HG02938 (cell line): ENCODE results near the gene ZNF853.
"Not testable (repeated sequence)": the region's sequence is repeated elsewhere in the genome, so short reads cannot be mapped to it uniquely, and the experiment has no call there.

ENCODE experiments used
- ATAC-seq: cut with Tn5 transposase; IDR thresholded peaks from one replicate; pipeline ENCODE4 v1.9.1; 2021; ENCODE audit warnings: mild to moderate bottlenecking, moderate library complexity; ENCODE audit not compliant: unreplicated experiment

The ZNF853 gene

DNA sequence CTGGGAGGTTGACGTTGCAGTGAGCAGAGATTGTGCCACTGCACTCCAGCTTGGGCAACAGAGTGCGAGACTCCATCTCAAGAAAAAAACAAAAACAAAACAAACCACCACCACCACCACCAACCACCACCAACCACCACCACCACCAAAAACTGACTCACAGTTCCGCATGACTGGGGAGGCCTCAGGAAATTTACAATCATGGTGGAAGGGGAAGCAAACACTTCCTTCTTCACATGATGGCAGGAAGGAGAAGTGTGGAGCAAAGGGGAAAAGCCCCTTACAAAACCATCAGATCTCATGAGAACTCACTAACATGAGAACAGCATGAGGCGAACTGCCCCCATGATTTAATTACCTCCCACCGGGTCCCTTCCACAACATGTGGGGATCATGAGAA lies 19.6 kb downstream of the ZNF853 start:
- ATAC-seq, result not testable (repeated sequence)

DNA sequence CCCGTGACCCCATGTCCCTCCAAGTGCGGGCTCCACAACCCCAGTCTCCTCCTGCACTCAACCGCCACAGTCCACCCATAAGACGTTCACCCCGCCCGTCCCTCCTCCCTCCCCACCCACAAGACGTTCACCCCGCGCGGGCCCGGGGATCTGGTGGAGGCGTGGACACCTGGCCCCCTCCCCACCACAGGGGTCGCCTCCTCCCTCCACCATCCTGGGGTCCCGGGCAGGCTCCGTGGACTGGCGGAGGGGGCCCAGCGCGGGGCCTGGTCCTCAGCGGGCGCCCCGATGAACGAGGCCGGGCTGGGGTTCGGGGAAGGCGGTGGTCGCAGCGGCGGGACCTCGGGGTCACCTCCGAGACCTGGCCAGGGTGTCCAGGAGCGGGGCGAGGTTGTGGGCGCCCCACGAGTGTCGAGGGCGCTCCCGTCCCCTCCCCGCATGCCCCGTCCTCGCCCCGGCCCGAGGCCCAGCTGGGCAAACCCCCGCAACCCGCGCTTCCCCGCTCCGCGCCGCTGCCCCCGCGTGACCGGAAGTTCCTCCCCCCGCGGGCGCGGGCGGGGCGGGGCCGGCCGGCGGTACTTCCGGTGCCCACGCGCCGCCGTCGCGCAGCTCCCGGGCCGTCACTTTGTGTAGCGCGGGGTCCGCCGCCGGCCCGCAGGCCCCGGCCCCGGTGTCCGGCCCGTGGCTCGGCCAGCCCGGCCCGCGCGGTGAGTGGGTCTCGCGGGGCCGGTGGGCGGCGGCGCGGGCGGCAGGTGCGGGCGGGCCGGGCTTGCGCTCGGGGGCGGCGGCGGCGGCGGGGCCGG lies 21.5 kb downstream of the ZNF853 start, which contains the start of gene ZNF316:
Gene ZNF316 (plus strand): TSS at position 578 of the 803 bp plus-strand sequence. CDS start 5,092 bp downstream, outside the sequence.
- peak; percentile 55 for ATAC-seq

DNA sequence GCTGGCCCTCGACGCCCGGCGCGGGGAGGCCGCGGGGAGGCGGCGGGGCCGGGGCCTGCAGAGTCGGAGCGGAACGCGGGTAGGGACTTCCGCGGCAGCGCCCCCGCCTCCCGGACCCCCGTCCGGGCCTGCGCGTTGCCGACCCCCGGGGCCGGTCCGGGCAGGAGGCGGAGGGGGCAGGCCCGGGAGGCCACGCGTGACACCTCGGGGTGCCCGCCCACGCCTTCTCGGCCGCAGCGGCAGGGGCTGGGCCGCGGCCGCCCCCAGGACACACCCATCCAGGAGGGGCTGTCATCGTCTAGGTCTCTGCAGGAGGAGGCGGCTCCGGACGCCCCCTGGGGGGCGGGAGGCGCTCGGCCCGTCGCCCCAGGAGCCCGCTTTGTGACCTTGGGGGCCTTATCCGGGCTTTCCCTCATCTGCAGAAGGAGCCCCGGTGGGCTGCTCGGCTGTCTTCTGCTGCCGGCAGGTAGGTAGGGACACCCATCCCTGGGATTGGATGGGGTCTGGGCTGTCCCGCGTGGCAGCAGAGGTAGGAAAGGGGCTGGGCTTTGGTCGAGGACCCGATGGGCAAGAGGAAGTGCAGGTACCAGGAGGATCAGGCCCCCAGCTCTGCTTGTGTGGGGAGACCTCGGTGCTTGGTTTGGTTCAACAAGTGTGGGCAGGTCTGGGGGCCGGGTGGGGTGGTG lies 22.3 kb downstream of the ZNF853 start:
- peak; percentile 76 for ATAC-seq

DNA sequence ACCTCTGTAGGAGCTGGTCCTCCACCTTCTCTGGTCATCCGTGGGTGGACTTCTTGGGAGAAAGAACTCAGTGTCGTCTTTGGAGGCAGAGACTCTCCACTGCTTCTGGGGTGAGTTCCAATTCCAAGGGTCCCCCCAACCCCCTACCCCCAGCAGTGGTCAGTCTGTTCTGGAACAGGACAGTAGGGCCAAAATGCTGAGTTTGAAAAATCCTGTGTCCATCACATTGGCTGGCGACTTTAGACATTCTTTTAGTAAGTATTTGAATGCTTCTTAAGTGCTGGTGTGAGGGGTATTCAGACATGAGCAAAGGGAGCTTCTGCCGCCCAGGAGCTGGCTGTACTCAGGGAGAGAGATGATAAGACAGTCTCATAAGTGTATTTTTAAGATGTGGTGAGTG lies 23.6 kb downstream of the ZNF853 start:
- ATAC-seq, result no peak

DNA sequence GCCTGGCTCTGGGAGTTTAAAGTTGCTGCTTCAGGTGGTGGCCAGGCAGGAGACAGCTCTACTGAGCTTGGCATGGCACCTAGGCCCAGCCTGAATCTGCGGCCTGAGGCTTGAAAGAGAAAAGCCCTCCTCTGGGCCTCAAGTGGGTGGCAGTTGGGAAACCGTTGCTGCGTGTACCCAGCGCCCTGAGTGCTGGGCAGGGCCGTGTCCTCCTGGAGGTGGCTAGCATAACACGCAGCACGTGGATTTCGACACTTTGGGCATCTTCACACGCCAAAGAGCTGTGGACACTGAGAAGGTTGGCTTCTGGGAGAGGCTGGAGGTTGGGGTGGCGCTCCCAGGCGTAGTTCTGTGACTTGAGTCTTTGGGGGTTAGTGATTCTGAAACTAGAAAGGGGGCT lies 24.2 kb downstream of the ZNF853 start:
- ATAC-seq, result no peak

DNA sequence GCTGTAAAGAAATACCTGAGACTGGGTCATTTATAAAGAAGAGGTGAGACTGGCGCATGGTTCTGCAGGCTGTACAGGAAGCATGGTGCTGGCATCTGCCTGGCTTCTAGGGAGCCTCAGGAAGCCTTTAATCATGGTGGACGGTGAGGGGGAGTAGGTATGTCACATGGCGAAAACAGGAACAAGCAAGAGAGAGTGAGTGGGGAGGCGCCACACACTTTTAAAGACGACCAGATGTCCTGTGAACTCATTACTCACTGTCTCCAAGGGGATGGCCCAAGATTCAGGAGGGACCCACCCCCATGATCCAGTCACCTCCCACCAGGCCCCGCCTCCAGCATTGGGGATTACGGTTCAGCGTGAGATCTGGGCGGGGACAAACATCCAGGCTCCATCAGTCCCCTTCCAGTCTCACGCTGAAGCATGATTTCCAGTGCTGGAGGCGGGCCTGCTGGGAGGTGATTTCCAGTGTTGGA lies 24.9 kb downstream of the ZNF853 start:
- ATAC-seq, result no peak

DNA sequence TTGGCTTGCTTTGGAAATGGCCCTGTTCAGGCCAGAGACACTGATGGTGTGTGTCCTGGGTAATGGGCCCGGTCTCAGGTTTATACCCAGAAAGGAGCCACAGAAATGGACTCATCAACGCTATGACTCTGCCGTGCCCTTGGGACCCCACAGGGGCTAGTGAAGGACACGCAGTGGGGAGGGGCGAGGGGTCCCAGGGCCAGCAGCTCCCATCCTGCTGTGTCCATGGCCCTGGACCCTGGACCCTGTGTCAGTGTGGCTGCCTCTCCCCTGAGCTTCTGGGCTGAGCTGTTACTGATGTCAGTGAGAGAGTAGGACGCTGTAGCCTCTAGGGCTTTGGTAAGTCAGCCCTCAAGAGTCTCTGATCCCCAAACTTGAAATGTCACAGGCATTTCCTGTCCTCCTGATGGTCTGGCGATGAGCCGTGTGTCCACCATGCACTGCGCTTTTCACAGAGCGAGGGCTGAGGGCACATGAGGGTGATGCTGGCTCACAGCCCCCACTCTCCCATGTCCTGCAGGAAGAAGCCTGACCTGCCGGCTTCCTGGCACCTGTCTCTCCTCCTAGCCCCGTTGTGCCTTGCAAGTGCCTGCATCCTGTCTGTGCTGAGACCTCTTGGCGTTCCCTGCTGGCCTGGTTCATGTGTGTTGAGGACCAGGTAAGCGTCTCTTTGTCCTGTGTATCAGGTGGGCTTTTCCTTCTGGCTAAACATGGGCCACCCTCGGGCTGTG lies 26.1 kb downstream of the ZNF853 start:
- ATAC-seq, result no peak

DNA sequence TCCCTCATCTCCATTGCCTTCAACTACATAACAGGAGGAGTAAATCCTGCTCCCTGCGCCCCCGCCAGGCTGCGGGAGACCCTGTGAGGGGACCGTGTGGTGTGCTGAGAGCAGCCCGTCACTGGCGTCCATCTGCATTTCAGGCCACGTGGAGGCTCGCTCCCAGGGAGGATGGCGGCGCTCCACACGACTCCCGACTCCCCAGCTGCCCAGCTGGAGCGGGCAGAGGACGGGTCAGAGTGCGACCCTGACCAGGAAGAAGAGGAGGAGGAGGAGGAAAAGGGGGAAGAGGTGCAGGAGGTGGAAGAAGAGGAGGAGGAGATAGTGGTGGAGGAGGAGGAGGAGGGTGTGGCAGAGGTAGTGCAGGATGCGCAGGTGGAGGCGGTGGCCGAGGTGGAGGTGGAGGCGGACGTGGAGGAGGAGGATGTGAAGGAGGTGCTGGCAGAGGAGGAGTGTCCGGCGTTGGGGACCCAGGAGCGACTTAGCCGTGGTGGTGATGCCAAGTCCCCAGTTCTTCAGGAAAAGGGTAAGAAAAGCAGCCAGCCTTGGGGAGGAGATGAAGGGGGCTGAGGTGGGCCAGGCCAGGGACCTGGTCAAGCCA lies 26.9 kb downstream of the ZNF853 start:
- ATAC-seq, result no peak

DNA sequence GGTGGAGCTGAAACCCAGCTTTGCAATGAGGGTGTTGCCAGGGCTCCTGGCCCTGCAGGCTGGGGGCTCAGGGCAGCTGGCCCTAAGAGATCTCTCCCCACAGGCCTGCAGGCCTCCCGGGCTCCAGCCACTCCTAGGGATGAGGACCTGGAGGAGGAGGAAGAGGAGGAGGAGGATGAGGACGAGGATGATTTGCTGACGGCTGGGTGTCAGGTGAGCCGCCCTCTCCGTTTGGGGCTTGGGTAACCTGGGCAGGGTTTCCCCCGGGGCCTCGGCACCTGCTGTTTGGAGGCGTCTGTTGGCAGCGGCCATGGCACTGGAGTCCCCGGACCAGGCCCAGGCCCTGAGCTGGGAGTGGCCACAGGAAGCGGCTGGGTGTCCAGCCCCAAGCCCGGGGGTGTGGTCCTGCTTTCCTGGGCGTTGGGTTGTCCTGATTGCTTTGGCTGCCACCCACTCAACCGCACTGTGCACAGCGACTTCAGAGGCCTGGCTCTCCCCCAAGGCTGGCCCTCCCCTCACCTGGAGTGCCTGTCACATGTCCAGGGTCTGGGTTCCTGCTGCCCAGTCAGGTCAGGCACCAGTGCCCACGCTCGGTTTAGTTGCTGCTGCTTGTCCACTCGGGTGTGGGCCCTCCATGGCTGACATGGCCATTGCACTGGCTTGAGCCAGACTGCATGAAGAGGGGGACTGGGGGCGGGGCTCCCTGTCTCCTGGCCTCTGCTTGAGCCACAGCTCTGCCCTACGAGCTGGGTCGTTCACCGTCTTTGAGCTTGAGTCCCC lies 27.6 kb downstream of the ZNF853 start:
- no peak for ATAC-seq

DNA sequence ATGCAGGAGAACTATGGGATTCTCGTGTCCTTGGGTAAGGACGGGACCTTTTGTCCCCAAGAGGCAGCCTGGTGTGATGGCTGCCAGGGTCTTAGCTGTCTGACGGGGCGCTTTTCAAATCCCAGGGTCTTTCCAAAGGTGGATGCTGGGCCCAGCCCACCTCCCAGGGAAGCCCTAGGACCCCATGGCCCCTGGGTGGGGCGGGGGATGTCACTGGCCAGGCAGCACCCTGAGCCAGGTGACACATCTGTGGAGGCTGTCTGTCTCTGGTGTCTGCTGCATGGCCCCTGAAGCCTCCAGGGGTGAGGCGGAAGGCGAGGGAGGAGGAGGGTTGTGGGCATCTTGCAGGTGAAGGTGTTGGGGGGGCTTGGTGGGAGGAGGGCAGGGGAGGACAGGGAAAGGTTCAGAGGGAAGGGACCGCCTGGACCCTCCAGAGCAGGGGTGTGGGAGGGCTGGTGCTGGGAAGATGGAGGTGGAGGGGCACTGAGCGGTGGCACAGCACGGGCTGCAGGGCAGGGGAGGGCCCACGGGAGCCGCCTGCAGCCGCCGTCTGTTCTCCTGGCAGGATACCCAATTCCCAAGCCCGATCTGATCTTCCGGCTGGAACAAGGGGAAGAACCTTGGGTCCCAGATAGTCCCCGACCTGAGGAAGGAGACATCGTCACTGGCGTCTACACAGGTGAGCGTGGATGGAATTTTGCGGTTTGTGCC lies 28.7 kb downstream of the ZNF853 start:
- ATAC-seq, result no peak

DNA sequence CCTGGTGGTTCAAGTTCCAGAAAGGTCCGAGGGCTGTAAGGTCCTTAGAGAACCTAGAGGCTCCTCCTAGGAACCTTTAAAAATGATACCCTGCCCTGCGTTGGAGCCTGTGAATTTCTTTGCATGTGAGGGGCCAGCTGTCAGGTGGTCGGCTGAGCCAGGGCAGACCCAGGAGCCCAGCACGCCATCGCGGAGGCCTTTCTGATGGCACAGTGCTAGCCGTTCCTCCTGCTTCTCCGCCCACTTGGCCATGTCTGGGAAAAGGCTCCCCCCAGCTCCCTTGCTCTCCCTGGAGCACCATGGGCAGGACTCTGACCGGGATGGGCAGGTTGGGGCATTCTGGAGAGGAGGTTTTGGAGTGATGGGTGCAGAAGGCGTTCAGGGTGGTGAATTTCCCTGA lies 29.3 kb downstream of the ZNF853 start:
- no peak for ATAC-seq

DNA sequence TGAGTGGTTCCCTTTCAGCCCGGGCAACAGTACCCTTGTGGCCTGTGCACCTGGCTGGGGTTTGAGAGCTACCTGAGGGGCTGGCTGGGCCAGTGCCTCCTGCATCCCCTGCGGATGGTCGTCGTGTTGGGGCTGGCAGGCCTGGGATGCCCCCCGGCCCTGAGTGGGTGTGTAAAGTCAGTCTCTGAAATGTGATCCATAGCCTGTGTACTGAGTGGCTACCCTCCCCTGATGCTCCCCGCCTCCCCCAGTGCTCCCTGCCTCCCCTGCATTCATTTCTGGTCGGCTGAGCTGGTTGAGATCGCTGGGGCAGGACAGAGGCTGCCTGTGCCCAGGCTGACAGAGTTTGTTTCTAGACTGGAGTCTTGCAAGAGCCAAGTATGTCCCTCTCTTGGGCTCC lies 31.1 kb downstream of the ZNF853 start:
- no peak for ATAC-seq

DNA sequence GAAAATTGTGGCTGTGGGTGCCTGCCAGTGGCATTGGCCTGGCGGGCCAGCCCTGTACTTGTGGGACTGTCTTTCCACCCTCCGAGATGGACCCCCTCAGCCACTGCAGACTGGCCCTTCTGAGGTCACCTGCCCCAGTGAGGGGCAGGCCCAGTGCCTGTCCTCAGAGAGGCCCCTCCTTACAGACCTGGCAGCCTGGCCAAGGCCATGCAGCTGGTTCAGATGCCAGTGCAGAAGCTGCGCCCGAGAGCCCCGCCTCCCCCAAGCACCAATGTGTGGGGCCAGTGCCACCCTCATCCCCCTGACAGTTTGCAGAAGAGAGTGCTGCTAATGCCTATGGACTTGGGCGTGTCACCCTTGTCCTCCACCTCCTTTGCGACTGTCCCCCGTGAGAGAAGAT lies 31.7 kb downstream of the ZNF853 start:
- no peak for ATAC-seq

DNA sequence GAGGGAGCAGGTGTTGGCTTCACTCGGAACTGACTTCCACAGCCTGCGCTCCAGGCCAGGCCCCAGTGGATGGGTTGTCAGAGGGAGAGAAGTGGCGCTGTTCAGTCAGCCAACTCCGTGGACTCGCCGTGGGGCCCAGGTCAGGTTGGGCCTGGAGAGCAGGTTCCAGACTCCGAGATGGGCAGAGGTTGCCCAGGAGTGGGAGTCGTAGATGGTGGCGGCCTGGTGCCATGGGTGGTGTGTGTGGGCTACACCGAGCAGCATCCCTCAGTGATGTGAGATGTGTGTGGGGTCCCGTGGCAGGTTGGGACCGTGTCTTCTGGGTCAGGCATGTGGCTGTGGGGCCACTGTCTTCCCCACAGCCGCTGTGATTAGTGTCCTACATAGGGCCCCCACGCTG lies 32.1 kb downstream of the ZNF853 start:
- ATAC-seq, result no peak

DNA sequence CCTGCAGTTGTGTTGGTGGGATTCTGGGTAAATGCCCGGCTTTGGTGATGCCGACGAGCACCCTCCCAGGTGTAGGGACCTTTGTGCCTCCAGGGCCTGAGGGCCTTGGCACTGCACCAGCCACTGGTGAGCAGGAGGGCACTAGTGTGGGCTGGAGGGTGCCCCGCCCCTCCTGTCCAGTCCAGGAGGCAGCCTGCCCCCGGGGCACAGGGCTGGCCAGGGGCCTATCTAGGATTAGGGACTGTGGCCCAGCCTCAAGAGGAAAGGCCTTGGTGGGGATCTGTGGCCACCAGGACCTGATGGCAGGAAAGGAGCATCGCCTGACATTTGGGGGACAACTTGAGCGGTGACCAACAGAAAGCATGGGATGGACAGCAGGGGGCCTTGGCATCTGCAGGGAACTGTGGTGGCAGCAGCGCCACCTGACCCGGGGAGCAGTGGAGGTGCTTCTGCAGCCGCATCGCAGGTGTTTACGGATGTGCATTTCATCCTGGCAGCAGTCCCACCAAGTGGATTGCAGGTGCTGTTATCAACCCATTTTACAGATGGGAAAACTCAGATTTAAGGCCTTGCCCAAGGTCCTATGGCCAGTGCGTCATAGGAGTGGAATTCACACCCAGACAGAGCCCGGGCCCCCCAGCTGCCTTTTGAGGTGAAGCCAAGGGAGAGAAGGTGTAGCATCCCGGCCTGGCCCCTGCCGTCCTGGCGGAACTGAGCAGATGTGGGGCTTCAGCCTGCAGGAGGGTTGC lies 32.8 kb downstream of the ZNF853 start:
- no peak for ATAC-seq

DNA sequence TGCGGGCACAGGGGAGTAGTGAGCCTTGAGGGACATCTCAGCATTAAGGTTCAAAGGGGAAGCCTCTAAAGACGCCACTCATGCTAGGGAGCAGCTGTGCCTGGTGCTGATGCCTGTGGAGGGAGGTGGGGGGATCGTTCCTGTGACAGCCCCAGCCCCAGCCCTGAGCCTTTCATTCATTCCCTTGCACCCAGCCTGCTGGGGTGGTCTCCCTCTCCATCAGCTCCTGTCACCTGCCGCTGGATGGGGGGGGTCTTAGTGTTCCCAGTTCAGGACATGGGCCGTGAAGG lies 33.4 kb downstream of the ZNF853 start:
- no peak for ATAC-seq

DNA sequence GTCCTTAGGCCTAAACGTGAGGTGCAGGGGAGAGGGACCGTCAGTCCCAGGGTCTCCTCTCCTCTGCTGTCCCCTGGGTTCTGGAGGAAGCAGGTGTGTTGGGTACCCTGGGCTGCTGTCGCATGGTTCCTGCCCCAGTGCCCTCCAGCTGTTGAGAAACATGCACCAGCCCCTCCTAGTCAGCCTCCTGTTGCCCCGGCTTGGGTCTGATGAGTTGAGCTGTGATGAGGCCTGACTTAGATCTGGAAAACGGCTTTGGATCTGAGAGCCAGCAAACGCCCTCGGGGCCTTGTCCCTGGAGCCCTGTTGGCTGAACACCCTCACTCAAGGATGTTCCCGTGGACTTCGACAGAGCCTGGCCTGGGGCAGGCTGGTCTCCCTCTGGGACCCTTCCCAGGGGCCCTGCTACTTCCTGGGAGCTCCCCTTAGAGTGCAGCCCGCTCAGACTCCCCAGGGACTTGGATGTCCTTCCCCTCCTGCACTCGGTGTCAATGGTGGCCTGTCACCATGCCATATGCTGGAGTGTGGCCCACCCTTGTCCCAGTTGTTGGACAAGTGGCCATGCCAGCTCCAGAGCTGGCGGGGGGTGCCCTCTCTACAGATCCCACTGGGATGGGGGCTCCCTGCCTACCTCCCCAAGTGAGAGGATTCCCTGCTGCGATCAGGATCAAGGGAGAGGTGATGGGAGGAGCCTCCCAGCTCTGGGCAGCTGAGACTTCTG lies 34.0 kb downstream of the ZNF853 start:
- no peak for ATAC-seq

DNA sequence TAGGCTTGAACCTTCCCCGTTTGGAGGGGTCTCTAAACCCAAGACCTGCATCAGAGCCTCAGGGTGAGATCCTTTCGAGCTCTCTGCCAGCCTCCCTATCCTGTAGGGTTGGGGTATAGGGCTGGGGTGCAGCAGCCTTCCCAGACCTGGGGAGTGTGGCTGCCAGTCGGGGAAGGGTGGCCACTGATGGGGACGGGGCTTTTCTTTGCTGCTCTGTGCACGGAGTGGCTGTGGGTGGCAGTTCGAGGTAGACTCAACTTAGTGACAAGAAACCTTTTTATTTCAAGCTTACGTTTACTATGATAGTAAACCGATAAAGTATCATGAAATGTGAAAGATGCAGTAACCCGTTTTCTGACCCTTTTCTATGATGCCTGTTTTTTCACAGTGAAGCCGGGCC lies 34.7 kb downstream of the ZNF853 start:
- no peak for ATAC-seq
